ENCODE data around the gene SYNE3.

SYNE3 gene

GRCh38 chr14:95519699-95520098, 3.2 kb upstream of the SYNE3 start:
- peak; percentile 83 to 85 for DNase-seq (ENCODE audit: low read depth in 1 of 2, low spot score in 1 of 2)
- Histone ChIP-seq H3K27me3 (ENCODE audit: insufficient read depth, poor library complexity, severe bottlenecking) (no peaks in the 10 kb centered on the region), H3K4me3 (replicated peaks; ENCODE audit: insufficient read depth, low read length) (no peak overlapping the region), H3K27ac (replicated peaks) (peak overlapping the region; percentile 83)
- TF ChIP-seq, protein P1, sequence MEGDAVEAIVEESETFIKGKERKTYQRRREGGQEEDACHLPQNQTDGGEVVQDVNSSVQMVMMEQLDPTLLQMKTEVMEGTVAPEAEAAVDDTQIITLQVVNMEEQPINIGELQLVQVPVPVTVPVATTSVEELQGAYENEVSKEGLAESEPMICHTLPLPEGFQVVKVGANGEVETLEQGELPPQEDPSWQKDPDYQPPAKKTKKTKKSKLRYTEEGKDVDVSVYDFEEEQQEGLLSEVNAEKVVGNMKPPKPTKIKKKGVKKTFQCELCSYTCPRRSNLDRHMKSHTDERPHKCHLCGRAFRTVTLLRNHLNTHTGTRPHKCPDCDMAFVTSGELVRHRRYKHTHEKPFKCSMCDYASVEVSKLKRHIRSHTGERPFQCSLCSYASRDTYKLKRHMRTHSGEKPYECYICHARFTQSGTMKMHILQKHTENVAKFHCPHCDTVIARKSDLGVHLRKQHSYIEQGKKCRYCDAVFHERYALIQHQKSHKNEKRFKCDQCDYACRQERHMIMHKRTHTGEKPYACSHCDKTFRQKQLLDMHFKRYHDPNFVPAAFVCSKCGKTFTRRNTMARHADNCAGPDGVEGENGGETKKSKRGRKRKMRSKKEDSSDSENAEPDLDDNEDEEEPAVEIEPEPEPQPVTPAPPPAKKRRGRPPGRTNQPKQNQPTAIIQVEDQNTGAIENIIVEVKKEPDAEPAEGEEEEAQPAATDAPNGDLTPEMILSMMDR (IDR thresholded peaks at IDR 0.05; ENCODE audit: insufficient read depth, low read length) = no peak
- TF ChIP-seq SPI1 (IDR thresholded peaks at IDR 0.05; ENCODE audit: borderline replicate concordance, low read depth) = no peak
- TF ChIP-seq GABPA (IDR thresholded peaks at IDR 0.05; ENCODE audit: low read depth) = peak; percentile 48; the same call in 1 of the 2 replicates
- TF ChIP-seq POLR2AphosphoS5 (IDR thresholded peaks at IDR 0.05; ENCODE audit: low read depth) = peak; percentile 59
- TF ChIP-seq REST (IDR thresholded peaks at IDR 0.05; ENCODE audit: insufficient replicate concordance, low read depth) = no peak

- H3K4me3 ChIP-seq (replicated peaks; ENCODE audit: insufficient read depth, low read length) = no peak overlapping the region
- TF ChIP-seq POLR2AphosphoS5 (IDR thresholded peaks at IDR 0.05; ENCODE audit: low read depth) (no peak), SPI1 (IDR thresholded peaks at IDR 0.05; ENCODE audit: borderline replicate concordance, low read depth) (no peak), GABPA (IDR thresholded peaks at IDR 0.05; ENCODE audit: low read depth) (no peak), REST (IDR thresholded peaks at IDR 0.05; ENCODE audit: insufficient replicate concordance, low read depth) (no peak)
- TF ChIP-seq, protein P1 (IDR thresholded peaks at IDR 0.05; ENCODE audit: insufficient read depth, low read length) = no peak
- no peak for DNase-seq (ENCODE audit: low read depth in 1 of 2, low spot score in 1 of 2)
- H3K27me3 ChIP-seq (ENCODE audit: insufficient read depth, poor library complexity, severe bottlenecking) = no peaks in the 10 kb centered on the region
- peak overlapping the region; percentile 83 for H3K27ac ChIP-seq (replicated peaks)
Observed at GRCh38 chr14:95518045-95518751, 1.7 kb upstream of the SYNE3 start.

GRCh38 chr14:95515596-95516552, 576 bp downstream of the SYNE3 start:
- no peak for TF ChIP-seq REST (IDR thresholded peaks at IDR 0.05; ENCODE audit: insufficient replicate concordance, low read depth)
- TF ChIP-seq, protein P1 (IDR thresholded peaks at IDR 0.05; ENCODE audit: insufficient read depth, low read length) = no peak
- peak; percentile 58 for TF ChIP-seq POLR2AphosphoS5 (IDR thresholded peaks at IDR 0.05; ENCODE audit: low read depth)
- TF ChIP-seq GABPA (IDR thresholded peaks at IDR 0.05; ENCODE audit: low read depth) = no peak
- peak; percentile 91 for TF ChIP-seq SPI1 (IDR thresholded peaks at IDR 0.05; ENCODE audit: borderline replicate concordance, low read depth)
- Histone ChIP-seq H3K27ac (replicated peaks) (peak overlapping the region; percentile 72), H3K27me3 (ENCODE audit: insufficient read depth, poor library complexity, severe bottlenecking) (no peaks in the 10 kb centered on the region), H3K4me3 (replicated peaks; ENCODE audit: insufficient read depth, low read length) (peak overlapping the region; percentile 53)
- DNase-seq (ENCODE audit: low read depth in 1 of 2, low spot score in 1 of 2) = peak; percentile 77 to 92

Data from HL-60 (cell line).